Spleen (tissue), 7 donors: ENCODE results near the gene CCDC152.

Experiments
- POLR2A ChIP-seq, 3 donors: fragments of 450-650 bp; IDR thresholded peaks; one replicate each; pipeline ENCODE4 v1.5.1; 2017; ENCODE audit warnings: antibody characterized with exemption in 3 of 3, mild to moderate bottlenecking in 1 of 3
- POLR2AphosphoS5 ChIP-seq, 3 donors: sonication (generic); formaldehyde crosslinking; IDR thresholded peaks; one replicate each; pipeline ENCODE4 v1.5.1; 2017; ENCODE audit warnings: antibody characterized with exemption in 3 of 3
- TF ChIP-seq, protein P1 (sequence below), 11 experiments: fragments of 200-600 bp in 7 of 11; fragments of 450-650 bp in 4 of 11; sonication (generic) in 4 of 11; IDR thresholded peaks in 8 of 11; conservative IDR thresholded peaks in 3 of 11; 1 replicate in 7 of 11; 2 replicates in 4 of 11; pipeline versions ENCODE4 v1.4.0 to v1.8.0; 2016 to 2021; ENCODE audit warnings: antibody characterized with exemption in 11 of 11, inconsistent platforms in 4 of 11, mild to moderate bottlenecking in 1 of 11
- donor health status: DM: no; HTN: no; CAD: no; lungs with moderate emphysema.
- donor health status: DM: no; HTN: no; CAD: no.
- donor health status: DM: no; HTN: no; CAD: no.

DNA sequence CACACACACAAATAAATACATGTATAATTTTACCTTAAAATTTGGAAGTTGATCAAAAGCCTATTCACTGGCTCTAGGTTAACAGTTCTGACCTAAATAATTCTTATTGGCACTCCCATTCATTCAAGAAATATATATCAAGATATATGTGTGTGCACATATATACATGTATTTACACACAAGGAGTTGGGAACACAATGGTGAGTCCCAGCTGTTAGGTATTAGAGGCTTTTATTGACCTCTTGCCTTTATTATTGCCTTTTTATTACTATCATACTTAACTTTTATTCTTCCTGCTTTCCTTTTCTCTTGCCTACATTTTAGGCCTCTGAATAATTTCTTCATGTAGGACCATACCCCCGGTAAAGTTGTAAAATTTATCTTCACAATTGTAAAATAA, 25.0 kb downstream of the CCDC152 start:
- TF ChIP-seq, protein P1, sequence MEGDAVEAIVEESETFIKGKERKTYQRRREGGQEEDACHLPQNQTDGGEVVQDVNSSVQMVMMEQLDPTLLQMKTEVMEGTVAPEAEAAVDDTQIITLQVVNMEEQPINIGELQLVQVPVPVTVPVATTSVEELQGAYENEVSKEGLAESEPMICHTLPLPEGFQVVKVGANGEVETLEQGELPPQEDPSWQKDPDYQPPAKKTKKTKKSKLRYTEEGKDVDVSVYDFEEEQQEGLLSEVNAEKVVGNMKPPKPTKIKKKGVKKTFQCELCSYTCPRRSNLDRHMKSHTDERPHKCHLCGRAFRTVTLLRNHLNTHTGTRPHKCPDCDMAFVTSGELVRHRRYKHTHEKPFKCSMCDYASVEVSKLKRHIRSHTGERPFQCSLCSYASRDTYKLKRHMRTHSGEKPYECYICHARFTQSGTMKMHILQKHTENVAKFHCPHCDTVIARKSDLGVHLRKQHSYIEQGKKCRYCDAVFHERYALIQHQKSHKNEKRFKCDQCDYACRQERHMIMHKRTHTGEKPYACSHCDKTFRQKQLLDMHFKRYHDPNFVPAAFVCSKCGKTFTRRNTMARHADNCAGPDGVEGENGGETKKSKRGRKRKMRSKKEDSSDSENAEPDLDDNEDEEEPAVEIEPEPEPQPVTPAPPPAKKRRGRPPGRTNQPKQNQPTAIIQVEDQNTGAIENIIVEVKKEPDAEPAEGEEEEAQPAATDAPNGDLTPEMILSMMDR (IDR thresholded peaks at IDR 0.05 in 8 of 11, conservative IDR thresholded peaks at IDR 0.05 in 3 of 11): no peak
- TF ChIP-seq POLR2A (IDR thresholded peaks at IDR 0.05) (no peak), POLR2AphosphoS5 (IDR thresholded peaks at IDR 0.05) (no peak)
